Renal cortical epithelial cell (primary cell): ENCODE measurements around the gene DENND1A. TPM values are rescaled to one million over a fixed set of nuclear protein-coding genes. Genes with fewer than 3 reads are reported as not detected.
"Not testable (repeated sequence)": the region's sequence is repeated elsewhere in the genome, so short reads cannot be mapped to it uniquely, and the experiment has no call there.

ENCODE experiments used
- DNase-seq: peaks from one replicate; pipeline ENCODE4 v3.0.0-alpha.2; 2011; ENCODE audit warnings: low read depth
- total RNA-seq: library from RNA; depleted of rRNA; stranded (reverse); fragments of >200 nt; gene quantifications from 2 replicates; pipeline ENCODE4 v1.2.3, GENCODE V29; 2014

DENND1A gene
- total RNA-seq, 1 donor from 2014 or later: 21.5 TPM

DNA sequence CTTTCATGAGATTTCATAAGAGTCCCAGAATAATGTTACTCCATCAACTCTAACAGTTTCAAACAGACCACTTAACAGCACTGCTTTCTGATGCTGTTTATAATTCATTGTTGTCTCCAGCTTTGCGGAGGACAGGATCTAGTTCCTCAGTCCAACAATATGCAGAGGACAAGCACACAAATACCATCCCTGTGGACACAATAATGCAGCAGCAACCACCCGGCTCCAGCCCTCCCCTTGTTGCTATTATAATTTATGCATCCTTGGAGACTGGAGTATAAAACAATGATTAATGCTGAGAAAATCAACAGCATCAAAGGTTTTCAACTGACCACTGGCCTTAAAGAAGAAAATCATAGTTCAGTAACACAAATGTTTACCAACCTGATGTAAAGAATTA, 108.3 kb downstream of the DENND1A start:
- DNase-seq: no peak

- DNase-seq: no peak
Observed at GRCh38 chr9:123820139-123820538, 109.8 kb downstream of the DENND1A start.

DNA sequence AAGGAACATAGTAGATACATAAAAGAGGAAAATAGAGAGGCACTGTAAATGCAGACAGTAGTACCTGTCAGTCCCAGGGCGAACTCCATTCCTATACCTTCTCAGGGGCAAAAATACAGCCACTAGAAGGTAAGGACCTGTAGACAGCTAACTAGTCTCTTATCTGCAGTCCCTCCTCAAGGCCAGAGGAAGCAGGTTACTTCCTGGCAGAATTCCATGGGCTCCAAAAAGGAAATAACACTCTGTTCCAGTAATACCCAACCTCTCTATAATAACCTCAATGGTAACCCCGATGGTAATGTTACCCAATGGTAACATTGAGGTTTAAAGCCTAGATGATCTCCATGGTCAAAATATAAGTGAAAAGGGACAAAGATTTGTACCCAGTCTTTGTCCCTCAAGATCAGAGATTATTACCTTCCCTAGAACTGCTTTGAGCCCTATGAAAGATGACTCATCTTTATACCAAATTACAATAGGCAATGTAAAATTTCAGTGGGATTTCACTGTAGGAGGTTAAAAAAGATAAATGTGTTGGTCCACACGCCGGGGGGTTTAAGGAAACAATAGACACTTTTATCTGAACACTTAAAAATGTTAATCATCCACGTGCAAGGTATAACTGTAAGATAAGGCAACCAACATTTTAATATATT, 113.0 kb downstream of the DENND1A start:
- no peak for DNase-seq

DNA sequence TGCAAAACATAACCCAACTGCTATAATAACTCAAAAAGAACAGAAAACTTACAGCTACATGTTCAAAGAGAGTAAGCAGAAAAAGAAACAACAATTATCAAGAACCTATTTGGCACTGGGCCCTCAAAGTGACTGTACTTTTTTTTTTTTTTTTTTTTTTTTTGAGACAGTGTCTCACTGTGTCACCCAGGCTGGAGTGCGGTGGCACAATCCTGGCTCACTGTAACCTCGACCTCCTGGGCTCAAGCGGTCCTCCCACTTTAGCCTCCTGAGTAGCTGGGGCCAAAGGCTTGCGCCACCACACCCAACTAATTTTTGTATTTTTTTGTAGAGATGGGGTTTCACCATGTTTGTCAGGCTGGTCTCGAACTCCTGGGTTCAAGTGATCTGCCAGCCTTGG, 114.1 kb downstream of the DENND1A start:
- DNase-seq: not testable (repeated sequence)

- no peak for DNase-seq
Observed at GRCh38 chr9:123814496-123814895, 115.4 kb downstream of the DENND1A start.

GRCh38 chr9:123812984-123813383, 116.9 kb downstream of the DENND1A start:
- no peak for DNase-seq

DNA sequence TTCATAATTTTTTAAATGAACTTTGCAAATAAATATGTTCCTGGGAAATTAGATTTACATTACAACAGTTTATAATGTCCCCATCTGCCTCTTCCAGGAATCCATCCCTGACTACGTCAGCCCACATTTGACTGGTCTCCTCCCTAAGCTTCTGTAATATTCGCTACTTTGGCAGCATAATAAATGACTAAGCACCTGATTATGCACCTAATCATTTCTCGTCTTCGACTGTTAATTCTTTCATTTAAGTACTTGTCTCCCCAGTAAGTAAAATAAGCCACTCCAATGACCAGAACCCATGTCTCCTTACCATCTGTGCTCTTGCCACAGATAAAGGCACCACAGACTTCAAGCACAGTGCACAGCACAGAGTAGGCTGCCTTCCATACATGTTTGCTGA, 122.7 kb downstream of the DENND1A start:
- no peak for DNase-seq

DNA sequence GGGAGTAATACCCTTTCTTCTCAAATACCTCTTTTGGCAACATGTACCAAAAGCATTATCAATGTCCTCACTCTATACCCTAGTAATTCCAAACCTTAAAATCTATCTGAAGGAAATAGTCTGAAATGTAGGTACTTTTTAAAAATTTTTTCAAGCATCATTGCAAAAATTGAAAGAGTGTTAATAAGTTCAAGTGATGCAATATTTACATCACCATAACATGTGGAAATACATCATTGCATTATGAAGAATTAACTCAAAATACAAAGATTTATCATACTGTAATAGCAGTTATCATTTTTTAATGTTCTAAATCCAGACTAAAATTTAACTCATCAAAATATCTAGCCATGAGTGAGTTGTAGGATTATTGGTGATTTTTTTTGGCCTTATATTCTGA, 123.1 kb downstream of the DENND1A start:
- DNase-seq: no peak

DNA sequence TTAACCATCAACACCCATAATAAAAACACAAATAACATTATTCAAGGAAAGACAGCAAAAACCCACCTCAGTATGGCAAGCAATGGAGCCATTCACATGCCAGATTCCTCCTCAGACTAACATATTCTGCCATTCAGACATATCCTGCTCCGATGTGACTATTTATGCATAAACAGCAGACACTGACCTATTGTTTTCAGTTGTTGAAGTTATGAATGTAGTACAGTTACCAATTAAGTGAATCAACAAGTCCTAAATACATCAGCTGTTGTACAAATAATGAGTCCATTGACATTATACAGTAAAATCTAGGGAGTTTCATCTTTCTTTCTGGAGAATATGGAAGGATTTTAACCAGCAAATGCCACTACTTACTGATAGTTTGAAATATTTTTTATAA, 131.7 kb downstream of the DENND1A start:
- DNase-seq: no peak

GRCh38 chr9:123796618-123797484, 133.1 kb downstream of the DENND1A start:
- no peak for DNase-seq

DNA sequence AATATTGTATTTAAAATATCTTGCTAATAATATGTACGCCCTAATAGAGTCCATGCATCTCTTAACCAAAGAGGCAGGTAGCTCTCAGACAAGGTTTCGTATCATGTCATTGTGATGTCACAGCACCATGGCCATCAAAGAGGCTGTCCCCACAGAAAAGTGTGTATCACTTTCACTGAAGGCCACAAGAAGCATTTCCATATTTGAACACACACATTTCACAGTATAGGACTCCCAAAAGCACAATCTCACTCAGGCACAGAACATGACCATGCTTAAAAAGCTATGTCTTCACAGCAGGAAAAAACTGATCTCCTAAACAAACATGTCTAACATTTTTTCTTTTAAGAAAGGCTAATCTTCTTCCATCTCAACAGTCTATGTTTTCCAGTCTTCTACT, 133.8 kb downstream of the DENND1A start:
- no peak for DNase-seq

GRCh38 chr9:123795336-123795735, 134.6 kb downstream of the DENND1A start:
- no peak for DNase-seq

GRCh38 chr9:123792501-123792900, 137.4 kb downstream of the DENND1A start:
- DNase-seq: no peak

DNA sequence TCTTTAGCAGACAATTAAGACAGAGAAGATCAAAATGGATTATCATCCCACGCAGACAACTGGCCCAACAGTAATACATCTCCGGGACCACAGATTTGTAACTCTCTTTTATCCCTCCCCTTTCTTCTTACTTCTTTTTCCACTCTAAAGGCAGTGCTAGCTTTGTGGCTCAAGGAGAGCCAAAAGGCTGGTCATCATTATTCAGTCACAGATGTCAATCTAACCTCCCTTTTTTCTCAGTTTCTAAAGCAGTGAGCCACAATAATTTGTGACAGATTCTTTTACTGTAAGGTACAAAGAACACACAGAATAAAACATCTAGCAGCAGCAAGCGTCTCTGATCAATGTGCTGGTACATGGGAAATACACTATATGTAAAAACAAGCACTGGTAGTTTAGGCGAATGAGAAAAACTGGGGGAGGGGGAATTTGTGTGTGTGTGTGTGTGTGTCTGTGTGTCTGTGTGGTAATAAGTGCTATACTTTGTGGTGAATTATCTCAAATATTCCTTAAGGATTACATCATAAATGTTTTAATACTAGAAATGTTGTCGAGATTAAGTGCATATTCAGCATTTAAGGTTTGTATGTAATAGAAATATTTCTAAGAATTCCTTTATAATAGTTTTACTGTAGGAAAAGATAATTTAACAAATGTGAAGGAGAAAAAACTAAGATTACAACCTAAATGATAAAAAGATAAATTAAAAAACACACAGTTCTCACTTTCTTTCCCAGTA, 140.2 kb downstream of the DENND1A start:
- DNase-seq: no peak

DNA sequence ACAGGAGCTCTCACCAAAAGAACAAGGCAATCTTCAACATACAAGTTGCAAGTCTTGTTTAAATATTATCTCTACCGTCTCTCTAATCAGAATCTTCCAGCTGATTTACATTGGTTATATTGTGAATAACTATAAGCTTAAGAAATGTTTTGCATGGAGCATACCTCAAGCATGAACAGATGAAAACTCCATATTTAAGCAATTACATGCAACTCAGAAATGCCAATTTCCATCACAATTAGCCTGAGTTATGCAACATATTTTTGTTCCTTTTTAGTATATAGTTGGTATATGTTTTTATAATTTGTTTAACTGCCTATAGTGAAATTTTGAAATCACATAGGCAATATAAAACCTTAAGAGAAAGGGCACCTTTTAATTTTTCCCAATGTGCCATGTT, 142.5 kb downstream of the DENND1A start:
- no peak for DNase-seq

GRCh38 chr9:123784518-123784917, 145.4 kb downstream of the DENND1A start:
- DNase-seq: no peak

- no peak for DNase-seq
Observed at GRCh38 chr9:123778232-123778902, 151.6 kb downstream of the DENND1A start.

DNA sequence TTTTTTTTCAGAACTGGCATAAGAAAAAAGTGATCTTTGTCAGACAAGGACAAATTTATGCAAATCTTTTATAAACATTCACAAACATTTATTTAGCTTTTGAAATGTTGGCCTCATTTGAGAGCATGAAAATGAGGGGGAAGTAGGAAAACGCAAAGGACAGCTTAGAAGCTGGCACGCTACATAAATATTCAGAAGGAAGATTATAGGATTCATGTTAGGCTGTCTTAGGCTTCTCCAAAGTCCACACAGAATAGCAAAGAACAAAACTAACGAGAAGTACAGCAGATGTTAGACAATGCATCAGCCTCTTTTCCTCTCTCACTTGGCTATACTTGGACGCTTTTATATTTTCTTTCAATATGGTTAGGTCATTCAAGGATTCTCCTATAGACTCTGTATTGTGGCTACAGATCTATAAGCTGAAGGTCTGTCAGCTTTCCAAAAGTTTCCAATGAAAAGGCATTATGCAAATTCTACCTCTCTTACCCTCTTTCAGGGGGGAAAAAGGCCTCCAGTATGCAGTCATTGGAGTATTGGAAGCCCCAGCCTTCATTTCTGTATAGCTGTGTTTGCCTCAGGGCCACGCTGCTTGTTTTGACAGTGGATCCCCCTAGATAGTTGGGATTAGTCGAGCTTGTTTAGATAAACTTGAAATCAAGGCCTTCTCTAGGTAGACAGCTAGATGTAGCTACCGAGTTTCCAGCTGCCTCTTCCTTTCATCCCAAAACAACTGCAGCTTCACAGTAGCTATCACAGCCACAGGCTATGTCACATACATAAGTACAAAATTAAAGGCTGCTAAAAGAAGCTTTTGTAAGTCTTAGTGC, 153.0 kb downstream of the DENND1A start:
- DNase-seq: no peak

DNA sequence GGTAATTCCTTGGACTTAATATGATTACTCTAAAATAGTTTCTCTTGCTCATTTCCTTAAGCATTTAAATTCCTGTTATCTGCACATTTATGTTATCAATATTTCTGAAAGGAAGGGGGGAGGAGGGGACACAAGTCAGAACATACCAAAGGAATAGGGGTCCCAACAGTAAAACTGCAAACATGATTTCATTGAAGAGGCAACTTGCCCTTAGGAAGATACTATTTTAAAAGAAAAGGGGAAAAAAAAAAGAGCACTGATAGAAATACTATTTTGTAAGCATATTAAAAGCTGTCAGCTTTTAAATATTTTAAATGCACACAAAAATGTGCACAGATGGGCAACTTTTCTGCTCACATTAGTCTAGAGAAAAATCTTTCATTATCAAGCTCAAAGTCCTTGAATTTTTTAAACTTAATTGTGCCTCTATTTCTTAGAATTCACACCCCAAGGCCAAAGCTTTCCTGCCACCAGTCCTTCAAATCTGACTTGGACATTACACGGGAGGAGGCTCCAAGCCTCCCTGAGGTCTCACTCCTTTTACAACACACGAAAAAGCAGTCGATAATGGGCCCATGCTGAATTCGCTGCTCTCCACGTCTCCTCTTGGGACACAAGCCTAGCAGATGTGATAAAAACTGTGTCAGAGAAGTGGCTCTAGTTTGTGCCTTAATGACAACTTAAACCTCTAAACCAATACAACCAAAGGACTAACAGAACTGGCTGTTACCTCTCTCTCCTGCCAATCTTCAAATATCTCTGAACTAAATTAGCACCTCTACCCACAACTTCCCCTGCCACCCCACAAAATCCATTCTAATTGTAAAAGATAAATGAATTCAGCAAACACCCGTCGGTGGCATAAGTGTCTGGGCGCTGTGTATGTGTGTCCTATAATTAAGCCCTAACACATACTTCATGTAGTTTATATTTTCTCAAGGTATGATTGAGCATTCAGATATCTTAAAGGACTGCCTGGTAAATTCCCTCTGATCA, 154.3 kb downstream of the DENND1A start:
- no peak for DNase-seq

- DNase-seq: no peak
Observed at GRCh38 chr9:123773783-123774182, 156.1 kb downstream of the DENND1A start.
